Erythroblast (primary cell): ENCODE measurements around the gene SNCAIP.

Experiments used
- GATA1 ChIP-seq: IDR thresholded peaks from 2 replicates; pipeline ENCODE4 v1.6.1; 2011; ENCODE audit warnings: low read depth, mild to moderate bottlenecking, control low read depth, low read length, moderate library complexity
- POLR2A ChIP-seq: IDR thresholded peaks from 2 replicates; pipeline ENCODE4 v1.6.1; 2011; ENCODE audit warnings: mild to moderate bottlenecking, low read length

DNA sequence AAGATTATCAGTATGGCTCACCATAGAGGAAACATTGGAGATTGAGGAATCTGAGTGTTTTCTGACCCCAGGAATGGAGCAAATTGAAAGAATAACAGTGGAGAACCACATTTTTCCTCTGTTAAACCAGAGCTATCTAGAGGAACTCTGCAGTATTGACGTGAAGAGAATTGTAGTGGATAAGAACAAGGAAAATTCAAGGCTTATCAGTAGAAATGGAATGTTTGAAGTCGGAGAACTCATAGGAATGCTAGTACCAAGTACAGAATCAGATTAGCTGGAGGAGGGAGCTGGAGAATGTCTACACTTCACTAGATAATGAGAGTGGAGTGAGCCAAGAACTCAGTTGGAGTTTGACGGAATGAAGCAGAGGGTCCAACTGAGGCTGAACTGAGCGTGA is 50.3 kb downstream of the SNCAIP start:
- TF ChIP-seq POLR2A (no peak), GATA1 (no peak)
